GM21367 (cell line): ENCODE data around the gene TIAM1.

Source experiments
- ATAC-seq: cut with Tn5 transposase; IDR thresholded peaks from one replicate; pipeline ENCODE4 v1.9.1; 2021; ENCODE audit not compliant: unreplicated experiment

Gene TIAM1, protein sequence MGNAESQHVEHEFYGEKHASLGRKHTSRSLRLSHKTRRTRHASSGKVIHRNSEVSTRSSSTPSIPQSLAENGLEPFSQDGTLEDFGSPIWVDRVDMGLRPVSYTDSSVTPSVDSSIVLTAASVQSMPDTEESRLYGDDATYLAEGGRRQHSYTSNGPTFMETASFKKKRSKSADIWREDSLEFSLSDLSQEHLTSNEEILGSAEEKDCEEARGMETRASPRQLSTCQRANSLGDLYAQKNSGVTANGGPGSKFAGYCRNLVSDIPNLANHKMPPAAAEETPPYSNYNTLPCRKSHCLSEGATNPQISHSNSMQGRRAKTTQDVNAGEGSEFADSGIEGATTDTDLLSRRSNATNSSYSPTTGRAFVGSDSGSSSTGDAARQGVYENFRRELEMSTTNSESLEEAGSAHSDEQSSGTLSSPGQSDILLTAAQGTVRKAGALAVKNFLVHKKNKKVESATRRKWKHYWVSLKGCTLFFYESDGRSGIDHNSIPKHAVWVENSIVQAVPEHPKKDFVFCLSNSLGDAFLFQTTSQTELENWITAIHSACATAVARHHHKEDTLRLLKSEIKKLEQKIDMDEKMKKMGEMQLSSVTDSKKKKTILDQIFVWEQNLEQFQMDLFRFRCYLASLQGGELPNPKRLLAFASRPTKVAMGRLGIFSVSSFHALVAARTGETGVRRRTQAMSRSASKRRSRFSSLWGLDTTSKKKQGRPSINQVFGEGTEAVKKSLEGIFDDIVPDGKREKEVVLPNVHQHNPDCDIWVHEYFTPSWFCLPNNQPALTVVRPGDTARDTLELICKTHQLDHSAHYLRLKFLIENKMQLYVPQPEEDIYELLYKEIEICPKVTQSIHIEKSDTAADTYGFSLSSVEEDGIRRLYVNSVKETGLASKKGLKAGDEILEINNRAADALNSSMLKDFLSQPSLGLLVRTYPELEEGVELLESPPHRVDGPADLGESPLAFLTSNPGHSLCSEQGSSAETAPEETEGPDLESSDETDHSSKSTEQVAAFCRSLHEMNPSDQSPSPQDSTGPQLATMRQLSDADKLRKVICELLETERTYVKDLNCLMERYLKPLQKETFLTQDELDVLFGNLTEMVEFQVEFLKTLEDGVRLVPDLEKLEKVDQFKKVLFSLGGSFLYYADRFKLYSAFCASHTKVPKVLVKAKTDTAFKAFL (N-terminal part only)

DNA sequence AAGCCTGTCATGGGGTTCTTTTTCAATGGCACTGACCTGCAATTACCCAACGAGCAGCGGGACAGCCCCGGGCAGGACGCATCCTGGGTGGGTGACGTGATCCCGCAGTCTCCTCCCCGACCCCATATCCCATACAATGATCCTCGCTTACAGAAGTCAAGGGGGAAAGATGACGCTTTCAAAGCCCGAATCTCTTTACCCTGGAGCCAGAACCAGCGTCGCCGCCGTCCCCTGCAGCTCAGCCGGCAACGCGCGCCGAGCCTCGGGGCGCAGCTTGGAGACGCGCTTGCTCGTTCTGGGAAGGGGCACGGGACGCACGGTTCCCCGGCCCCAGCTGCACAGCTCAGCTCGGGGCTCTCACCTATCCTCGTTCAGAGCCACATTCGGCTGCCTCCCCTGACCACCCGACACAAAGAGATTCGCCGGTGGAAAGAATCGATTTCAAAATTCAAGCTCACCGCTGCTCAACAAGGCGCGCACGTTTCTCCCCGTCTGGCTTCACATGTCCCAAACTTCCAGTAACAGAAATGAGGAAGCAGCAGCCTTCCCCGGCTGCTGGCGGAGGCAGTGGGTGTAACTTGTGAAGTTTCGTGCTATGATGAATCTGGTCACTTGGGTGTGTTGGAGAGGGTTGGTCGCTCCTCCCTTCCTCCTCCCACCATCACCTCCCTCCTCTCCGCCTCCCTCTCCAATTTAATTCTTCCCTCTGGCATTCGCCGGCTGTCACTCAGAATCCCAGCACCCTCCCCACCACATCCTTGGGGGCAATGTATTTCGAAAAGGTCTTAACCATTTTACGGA, at the start of gene TIAM1:
TIAM1 (minus strand) TSS at position 582 of the 801 bp plus-strand sequence. CDS start 77,289 bp downstream, outside the sequence.
- no peak for ATAC-seq

DNA sequence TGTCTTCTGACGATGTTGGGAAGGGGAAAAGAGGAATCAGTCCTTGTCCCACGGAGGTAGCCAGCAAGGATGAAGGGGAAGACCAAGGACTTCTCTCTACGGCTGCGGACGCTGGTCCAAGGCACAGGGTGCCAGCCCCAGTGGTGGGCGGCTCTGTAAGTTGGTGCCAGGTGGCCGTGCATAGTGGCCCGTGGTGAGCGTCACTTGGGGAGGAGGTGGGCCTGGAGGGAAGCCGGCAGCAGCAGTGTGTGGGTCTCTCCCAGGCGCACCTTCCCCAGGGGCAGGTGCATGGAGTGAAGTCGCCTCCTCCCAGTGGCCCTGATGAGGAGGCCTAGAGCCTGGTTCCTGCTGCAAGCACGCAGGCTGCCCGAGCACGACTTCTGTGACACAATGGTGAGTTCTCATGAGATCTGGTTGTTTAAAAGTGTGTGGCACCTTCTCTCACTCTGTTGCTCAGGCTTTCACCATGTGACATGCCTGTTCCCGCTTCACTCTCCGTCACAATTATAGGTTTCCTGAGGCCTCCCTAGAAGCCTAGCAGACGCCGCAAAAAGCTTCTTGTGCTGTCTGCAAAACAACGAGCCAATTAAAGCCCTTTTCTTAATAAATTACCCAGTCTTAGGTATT, 43.6 kb upstream of the TIAM1 start:
- no peak for ATAC-seq

DNA sequence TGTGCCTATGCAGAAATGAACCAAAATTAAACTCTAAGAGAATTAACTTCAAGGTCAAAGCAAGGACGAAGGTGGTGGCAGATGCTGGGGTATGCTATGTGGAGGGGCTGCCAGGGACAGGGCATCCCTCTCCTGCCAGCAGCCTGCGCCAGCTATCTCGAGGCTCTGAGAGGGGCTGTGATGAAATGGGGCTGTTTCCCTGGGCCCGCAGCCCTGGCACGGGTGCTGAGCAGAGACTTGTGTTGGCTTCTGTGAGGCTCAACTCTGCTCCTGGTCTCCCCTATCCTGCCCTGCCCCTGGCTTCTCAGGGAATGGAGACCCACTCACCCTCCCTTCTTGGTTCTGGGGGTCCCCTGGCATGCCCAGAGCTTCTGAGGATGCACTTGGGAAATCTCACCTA, 41.9 kb upstream of the TIAM1 start:
- no peak for ATAC-seq

DNA sequence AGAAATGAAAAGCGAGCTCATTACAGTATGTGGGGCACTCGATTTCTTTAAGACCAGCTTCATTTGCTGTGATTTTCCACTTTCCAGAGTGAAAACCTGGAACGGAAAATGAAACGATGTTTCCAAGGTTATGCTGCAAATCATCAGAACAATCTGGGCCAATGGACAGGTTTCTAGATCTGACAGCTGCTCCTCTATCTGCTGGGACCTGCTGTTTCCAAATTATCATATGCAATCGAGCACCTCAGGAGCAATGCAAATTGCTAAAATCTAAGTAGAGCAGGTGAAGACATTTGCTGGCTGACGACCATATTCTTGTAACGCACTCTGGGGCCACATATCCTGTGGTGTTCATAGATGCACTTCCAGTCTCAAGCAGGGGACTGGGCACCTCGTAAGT, 39.7 kb upstream of the TIAM1 start:
- ATAC-seq: no peak

DNA sequence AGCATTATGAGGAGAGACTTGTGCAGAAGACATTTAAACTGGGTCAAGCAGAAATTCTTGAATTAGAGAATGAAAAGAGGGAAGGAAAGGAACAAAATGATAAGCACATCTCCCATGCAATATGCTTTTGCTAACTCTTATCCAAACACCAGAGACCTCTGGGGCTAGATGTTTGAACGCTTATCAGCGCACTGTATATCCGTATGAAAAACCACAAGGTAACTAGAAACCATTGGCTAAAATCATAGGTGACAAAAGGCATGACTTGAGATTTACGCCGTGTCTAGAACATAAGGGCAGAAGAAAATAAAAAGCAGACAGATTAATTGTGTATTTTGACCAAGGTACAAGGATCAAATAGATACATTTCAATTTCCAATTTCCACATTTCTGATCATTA, 38.0 kb upstream of the TIAM1 start:
- no peak for ATAC-seq

DNA sequence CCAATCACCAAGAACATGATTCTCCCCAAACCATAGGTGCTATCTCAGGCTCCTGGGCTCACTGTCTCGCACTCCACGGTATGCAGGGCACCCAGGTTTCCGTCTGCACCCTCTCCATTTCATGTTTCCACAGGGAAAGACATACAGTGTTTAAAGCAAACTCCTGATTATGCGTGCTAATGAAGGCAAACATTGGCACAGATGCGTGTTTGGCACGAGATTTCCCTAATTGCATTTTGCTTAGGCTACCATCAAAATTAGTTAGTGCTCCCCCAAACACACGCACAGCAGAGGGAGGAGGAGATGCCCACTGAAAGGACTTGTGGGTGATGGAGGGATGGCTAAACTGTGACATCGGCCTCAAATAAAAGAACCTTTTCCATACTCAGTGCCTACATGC, 32.2 kb upstream of the TIAM1 start:
- ATAC-seq: no peak

DNA sequence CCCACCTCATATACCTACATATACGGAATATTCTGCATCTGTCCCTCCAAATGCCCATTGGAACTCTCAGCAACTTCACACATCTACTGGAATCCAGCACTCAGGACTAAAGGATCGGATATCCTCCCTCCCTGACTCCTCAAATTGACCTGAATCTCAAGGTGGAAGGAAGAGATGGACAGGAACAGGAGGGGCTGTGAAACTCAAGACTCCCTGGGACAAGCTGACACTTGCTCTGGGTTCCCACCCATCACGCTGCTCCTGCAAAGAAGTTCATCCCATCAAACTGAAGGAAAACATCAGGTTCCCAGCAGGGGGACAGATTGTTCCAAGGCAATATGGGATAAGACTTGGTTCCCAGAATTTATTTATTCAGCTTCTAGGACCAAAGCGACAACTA, 30.3 kb upstream of the TIAM1 start:
- ATAC-seq: no peak

DNA sequence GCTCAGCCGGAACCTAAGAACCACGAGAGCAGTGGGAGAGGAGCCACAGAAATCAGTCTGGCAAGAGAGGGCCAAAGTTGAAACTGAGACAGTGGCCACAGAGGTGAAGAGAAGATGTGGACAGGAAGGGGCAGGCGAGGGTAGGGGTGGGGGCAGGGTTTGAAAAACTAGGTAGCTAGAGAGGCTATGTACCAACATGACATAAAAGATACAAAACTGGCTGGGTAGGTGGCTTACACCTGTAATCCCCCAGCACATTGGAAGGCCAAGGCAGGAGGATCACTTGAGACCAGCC, 28.4 kb upstream of the TIAM1 start:
- no peak for ATAC-seq

DNA sequence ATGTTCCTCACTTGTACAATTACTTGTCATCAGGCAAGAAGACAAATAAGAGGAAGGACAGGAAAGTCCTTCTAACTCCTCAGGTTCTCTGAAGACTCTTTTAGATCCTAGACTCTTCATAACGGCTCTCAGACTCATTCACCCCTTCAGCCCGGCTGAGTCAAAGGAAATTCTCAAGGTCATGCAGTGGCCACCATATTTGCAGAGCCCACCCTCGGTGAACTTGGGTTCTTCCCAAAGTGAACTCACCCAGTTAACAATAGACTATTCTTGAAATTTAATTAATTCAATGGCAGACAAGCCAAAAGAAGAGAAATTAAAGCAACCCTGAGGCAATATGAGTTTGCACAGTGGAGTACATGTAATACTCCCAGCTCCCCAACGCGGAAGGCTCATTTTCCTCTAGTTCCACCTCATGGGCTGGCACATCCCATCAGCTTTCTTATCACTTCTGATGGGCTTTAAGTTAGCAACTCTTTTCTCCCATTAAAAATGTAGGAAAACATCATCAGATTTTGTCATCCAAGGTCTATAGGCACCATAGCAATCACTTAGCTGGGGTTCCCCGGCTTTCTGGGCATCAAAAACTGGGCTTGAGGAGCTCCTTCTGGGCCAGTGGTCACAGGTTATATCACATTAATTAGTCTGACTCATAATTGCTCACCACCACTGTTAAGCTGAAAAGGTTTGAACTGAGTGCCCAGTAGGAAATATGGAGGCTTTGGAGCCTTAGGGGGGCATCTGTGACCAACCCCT, 27.8 kb upstream of the TIAM1 start:
- ATAC-seq: no peak

DNA sequence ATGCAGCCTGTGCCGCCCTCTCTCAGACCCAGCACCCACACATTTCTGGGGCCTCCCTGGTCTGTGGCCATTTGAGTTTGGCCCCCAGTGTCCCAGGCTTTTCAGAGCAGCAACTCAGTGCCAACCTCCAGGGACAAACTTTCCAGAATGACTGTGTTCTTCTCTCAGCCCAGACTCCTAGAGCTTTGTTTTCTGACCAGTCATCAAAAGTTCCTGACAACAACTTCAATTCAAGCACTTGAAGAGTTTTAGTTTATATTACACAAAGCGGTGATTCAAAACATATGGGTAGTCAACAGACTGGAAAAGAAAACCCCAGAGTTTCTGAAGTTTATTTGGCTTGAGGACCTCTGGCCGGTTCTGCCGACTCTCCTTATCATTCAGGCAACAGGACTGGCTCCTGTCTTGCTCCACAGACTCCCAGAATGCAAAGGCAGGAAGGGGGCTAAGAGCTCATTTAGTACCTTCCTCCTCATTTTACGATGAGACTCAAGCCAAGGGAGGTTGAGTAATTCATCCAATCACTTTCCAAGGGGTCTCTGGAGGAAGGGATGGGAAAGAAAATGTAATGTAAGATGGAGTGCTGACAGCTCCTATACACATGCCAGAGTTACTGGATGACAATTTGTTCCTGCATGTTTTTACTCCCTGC, 27.0 kb upstream of the TIAM1 start:
- no peak for ATAC-seq

DNA sequence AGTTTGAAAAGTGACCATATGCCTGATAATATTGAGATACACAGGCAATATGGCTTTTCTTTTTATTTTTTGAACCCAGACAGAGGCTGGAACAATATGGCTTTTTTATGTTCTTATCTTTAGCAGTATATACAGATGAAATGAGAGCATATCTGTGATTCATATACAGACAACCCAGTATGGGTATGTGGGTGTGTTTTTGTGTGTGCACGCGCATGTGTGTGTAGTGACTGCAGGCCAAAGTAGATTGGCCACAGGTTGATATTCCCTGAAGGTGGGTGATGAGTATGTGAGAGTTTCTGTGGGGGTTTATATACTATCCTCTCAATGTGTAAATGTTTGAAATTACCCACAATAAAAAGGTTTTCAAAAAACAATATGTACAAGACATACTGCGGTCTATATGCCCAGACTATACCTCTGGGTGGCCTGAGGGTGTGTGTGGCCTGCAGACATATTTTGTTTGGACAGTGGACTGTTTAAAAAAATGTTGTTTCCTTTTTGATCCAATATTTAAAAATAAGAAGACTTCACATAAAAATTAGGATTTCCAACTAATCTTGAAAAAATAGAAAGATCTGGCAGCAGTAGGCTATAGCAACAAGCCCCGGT, 26.3 kb upstream of the TIAM1 start:
- ATAC-seq: no peak

DNA sequence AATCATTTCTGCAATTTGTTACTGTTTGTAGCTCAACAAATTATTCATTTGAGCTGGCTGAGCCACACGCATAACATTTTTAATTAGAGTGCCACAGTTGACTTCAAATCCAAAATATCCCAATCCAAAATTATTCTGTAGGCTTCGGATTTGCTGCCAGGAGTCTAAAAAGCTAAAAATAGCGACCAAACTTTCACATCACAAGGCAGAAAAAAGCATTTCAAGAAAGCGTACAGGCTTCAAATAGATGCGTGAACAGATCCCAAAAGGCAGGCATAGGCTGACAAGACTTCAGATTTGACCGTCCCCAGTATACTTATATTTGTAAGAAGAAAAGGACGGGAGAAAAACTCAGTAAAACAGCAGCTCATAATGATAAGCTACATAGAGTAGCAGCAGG, 24.3 kb upstream of the TIAM1 start:
- ATAC-seq: no peak

DNA sequence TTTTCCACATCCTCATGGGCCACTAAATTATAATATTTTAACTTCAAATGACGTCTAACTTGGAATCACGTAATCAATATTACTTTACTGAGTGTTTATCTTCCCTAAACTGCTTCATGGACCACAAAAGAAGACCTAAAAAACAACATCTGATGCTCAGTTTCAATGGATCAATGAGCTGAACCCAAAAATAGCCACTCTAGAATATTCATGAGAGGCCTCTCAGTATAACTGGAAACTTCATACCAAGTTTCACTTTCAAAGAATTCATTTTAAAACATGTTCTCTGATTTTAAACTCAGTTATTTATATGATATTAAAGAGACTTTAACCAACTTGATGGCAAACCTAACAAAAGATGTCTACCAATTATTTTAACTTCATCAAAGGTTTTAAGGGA, 23.7 kb upstream of the TIAM1 start:
- ATAC-seq: no peak

DNA sequence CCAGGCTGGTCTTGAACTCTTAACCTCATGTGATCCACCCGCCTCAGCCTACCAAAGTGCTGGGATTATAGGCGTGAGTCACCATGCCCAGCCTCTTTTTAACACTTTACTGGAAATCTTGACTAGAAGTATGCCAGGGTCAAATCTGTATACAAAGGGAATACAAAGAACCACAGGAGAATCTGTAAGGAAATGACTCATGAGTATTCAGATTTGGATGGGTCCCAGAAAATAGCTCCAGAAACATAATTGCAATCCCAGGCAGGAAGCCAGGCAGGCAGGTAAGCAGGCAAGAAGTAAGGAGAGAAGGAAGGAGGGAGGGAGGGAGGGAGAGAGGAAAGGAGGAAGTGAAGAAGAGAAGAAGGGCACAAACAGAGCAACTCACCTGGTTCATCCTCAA, 22.8 kb upstream of the TIAM1 start:
- no peak for ATAC-seq

DNA sequence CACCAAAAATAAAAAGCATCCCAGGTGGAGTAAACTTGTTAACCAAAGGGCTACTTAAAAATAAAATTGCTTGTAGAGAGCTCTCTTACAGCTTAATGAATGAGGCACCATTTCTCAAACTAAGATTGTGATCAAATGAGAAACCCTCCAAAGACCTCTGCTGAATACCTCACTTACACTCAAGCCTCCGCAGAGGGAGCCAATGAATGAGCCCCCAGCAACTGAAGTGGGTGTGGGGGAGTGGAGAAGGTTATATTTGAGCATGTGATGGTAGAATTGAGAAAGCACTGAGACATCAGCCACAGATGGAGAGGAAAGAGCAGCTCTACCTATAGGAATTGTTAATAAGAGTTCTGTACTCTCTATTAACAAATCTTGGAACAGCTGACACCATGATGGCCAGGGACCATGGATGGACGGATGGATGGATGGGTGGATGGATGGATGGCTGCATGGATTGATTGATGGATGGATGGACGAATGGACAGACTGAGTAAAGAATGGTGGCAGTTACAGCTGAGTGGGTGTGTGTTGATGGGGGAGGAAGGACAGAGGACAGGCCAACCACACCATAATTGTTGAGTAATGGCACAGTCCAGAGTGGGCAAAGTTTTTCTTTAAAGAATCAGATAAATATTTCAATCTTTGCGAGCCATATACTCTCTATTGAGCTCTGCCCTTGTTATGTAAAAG, 20.3 kb upstream of the TIAM1 start:
- ATAC-seq: no peak

DNA sequence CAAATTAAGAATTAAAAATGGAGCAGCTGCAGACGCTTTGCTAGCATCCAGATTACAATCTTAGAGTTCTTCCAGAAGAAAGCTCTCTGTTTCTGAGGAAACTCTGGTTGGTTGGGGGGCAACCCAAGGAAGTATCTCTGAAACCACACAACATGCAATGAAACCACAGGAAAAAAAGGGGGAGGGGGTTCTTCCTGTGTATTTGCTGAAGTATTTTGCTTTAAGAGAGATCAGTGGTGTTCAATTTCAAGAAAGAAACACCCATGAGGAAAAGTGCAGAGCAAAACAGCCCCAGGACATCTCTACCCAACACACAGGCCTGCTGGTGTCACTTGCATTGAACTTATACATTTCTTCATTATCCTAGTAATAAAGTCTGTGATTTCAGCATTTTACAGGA, 19.7 kb upstream of the TIAM1 start:
- no peak for ATAC-seq

DNA sequence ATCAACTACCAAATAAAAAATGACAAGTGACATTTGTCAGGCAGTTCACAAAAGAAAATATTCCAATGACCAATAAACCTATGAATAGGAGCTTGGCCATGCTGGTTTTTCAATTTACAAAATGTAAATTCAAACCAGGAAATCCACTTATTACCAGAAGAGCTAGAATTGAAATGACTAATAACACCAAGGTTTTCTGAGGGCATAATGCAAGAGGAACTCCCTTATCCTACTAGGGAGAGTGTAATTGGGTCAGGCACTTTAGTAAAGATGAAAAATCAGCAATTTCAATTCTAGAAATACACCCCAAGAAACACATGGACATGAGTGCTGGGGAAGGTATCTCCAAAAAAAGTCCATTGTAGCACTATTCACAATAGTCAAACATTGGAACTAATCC, 16.7 kb upstream of the TIAM1 start:
- no peak for ATAC-seq

DNA sequence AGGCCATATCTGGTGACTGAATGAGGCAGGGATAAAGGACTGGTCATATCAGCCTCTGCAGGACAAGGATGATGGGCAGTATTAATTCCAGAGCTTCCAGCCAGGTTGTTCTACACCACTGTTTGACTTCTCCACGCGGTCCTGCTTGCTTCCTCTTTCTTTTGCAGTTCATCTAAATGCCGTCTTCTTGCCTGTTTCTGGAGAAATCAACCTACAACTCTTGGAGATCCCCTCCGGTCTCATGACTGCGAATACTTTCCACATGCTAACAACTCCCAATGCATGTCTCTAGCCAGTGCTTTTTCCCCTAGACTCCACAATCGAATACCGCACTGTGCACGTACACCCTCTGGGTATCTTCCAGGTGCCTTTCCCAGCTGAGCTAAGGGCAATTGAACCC, 14.1 kb upstream of the TIAM1 start:
- ATAC-seq: no peak
